HCT116 (cell line): ENCODE measurements around the gene PGGT1B. TPM values are rescaled to one million over a fixed set of nuclear protein-coding genes. Genes with fewer than 3 reads are reported as not detected.

ENCODE experiments used
- ATAC-seq: fragments of 200-7000 bp; cut with Tn5 transposase; 2 replicates; pipeline ENCODE4 v1.9.1; 2020; ENCODE audit warnings: mild to moderate bottlenecking, moderate library complexity
- BruUV-seq: library from RNA; stranded (reverse); fragments of 400-500 nt; replicated peaks from 2 replicates; lab custom pipeline; 2021; lab: Mats Ljungman, UMichigan
- CTCF ChIA-PET: fragments of 300-600 bp; sonication (Branson Sonifier 250); formaldehyde crosslinking; loops from one replicate; lab custom pipeline; 2021; ENCODE audit warnings: antibody characterized with exemption; lab: Charles Lee
- POLR2A ChIA-PET: fragments of 300-600, 350-600 bp; sonication (Branson Sonifier 250); formaldehyde crosslinking; loops from one replicate; lab custom pipeline; 2021; ENCODE audit warnings: antibody characterized with exemption; lab: Charles Lee
- RAD21 ChIA-PET, 2 experiments: fragments of 300-600 bp; sonication (Branson Sonifier 250); formaldehyde crosslinking; loops; one replicate each; lab custom pipeline; 2023; ENCODE audit warnings: low total read pairs in 2 of 2; ENCODE audit not compliant: uncharacterized antibody in 2 of 2, unreplicated experiment in 2 of 2, low non-redundant PET in 1 of 2; lab: Charles Lee
- DNase-seq: peaks from one replicate; pipeline ENCODE4 v3.0.0-alpha.2; 2010; ENCODE audit warnings: low read depth, low spot score
- H2AFZ ChIP-seq: fragments of 200-600 bp; shearing (Covaris generic), sonication (generic); 2 replicates; pipeline ENCODE4 v1.6.1; 2017; ENCODE audit warnings: low read depth, mixed run types, mixed read lengths, antibody characterized with exemption, low read length; ENCODE audit not compliant: poor library complexity, severe bottlenecking
- H3K27ac ChIP-seq: 2 replicates; pipeline ENCODE4 v1.5.1; 2012; ENCODE audit warnings: low read depth, low read length
- H3K27me3 ChIP-seq: fragments of 200-600 bp; sonication (generic); 2 replicates; pipeline ENCODE4 v1.6.1; 2016; ENCODE audit warnings: mixed run types, low read length, mixed read lengths; ENCODE audit not compliant: insufficient read depth
- H3K36me3 ChIP-seq, 2 experiments: fragments of 200-500 bp in 1 of 2; fragments of 200-600 bp in 1 of 2; sonication (Bioruptor generic) in 1 of 2; sonication (generic) in 1 of 2; 2 replicates each; pipeline versions ENCODE4 v1.5.1 to v1.6.1; 2014 to 2016; ENCODE audit warnings: low read length in 2 of 2, inconsistent platforms in 1 of 2, mixed read lengths in 1 of 2, mixed run types in 1 of 2; ENCODE audit not compliant: insufficient read depth in 2 of 2, control insufficient read depth in 1 of 2
- H3K4me1 ChIP-seq, 2 experiments: fragments of 200-600 bp in 1 of 2; sonication (generic) in 1 of 2; 2 replicates each; pipeline versions ENCODE4 v1.5.1 to v1.6.1; 2012 to 2017; ENCODE audit warnings: low read length in 2 of 2, inconsistent platforms in 1 of 2, mild to moderate bottlenecking in 1 of 2, mixed read lengths in 1 of 2, mixed run types in 1 of 2, moderate library complexity in 1 of 2; ENCODE audit not compliant: insufficient read depth in 2 of 2, control insufficient read depth in 1 of 2
- H3K4me2 ChIP-seq: fragments of 200-600 bp; sonication (generic); 2 replicates; pipeline ENCODE4 v1.6.1; 2017; ENCODE audit warnings: mixed run types, low read length, mixed read lengths
- H3K4me3 ChIP-seq, 2 experiments: fragments of 200-600 bp in 1 of 2; sonication (generic) in 1 of 2; replicated peaks in 1 of 2; 2 replicates each; pipeline ENCODE4 v1.5.1; 2011 to 2016; ENCODE audit warnings: low read length in 2 of 2, control low read depth in 1 of 2, low read depth in 1 of 2, mild to moderate bottlenecking in 1 of 2, mixed read lengths in 1 of 2, mixed run types in 1 of 2
- H3K79me2 ChIP-seq: fragments of 200-600 bp; sonication (generic); 2 replicates; pipeline ENCODE4 v1.6.1; 2017; ENCODE audit warnings: mild to moderate bottlenecking, mixed run types, low read length, moderate library complexity, mixed read lengths; ENCODE audit not compliant: insufficient read depth
- H3K9ac ChIP-seq: fragments of 200-600 bp; sonication (generic); 2 replicates; pipeline ENCODE4 v1.6.1; 2016; ENCODE audit warnings: low read length, mixed read lengths
- H3K9me2 ChIP-seq: fragments of 200-600 bp; sonication (generic), shearing (Covaris generic); 2 replicates; pipeline ENCODE4 v1.6.1; 2017; ENCODE audit warnings: mixed run types, mild to moderate bottlenecking, moderate library complexity; ENCODE audit not compliant: insufficient read depth
- H3K9me3 ChIP-seq, 2 experiments: fragments of 200-500 bp in 1 of 2; fragments of 200-600 bp in 1 of 2; sonication (Bioruptor generic) in 1 of 2; sonication (generic) in 1 of 2; 2 replicates each; pipeline ENCODE4 v1.6.1; 2014 to 2017; ENCODE audit warnings: low read length in 2 of 2, mixed read lengths in 2 of 2, inconsistent platforms in 1 of 2, low read depth in 1 of 2, mild to moderate bottlenecking in 1 of 2, mixed run types in 1 of 2, moderate library complexity in 1 of 2; ENCODE audit not compliant: control insufficient read depth in 1 of 2, insufficient read depth in 1 of 2
- H4K20me1 ChIP-seq: fragments of 200-600 bp; sonication (generic), shearing (Covaris generic); 2 replicates; pipeline ENCODE4 v1.6.1; 2017; ENCODE audit warnings: mixed run types, mild to moderate bottlenecking, moderate library complexity; ENCODE audit not compliant: insufficient read depth
- ATF3 ChIP-seq: IDR thresholded peaks from 2 replicates; pipeline ENCODE4 v1.6.1; 2012
- CBX3 ChIP-seq: IDR thresholded peaks from 2 replicates; pipeline ENCODE4 v1.6.1; 2012; ENCODE audit warnings: low read depth
- CEBPB ChIP-seq: IDR thresholded peaks from 2 replicates; pipeline ENCODE4 v1.6.1; 2012; ENCODE audit warnings: low read depth
- CTCF ChIP-seq, 3 experiments: fragments of 200-600 bp in 1 of 3; sonication (generic) in 1 of 3; IDR thresholded peaks in 2 of 3; conservative IDR thresholded peaks in 1 of 3; 2 replicates each; pipeline ENCODE4 v1.5.1; 2012 to 2017; ENCODE audit warnings: low read depth in 2 of 3, low read length in 2 of 3, antibody characterized with exemption in 1 of 3, borderline replicate concordance in 1 of 3, control low read depth in 1 of 3, mild to moderate bottlenecking in 1 of 3, mixed read lengths in 1 of 3, mixed run types in 1 of 3, moderate library complexity in 1 of 3; ENCODE audit not compliant: insufficient read depth in 1 of 3
- EGR1 ChIP-seq: IDR thresholded peaks from 2 replicates; pipeline ENCODE4 v1.6.1; 2012; ENCODE audit warnings: low read depth
- ELF1 ChIP-seq: IDR thresholded peaks from 2 replicates; pipeline ENCODE4 v1.6.1; 2012; ENCODE audit warnings: low read depth, borderline replicate concordance
- EZH2phosphoT487 ChIP-seq: fragments of 200-600 bp; IDR thresholded peaks from 2 replicates; pipeline ENCODE4 v1.6.1; 2018; ENCODE audit warnings: antibody characterized with exemption, borderline replicate concordance
- FOSL1 ChIP-seq: IDR thresholded peaks from 2 replicates; pipeline ENCODE4 v1.6.1; 2012; ENCODE audit warnings: low read depth
- JUND ChIP-seq: IDR thresholded peaks from 2 replicates; pipeline ENCODE4 v1.6.1; 2012
- POLR2AphosphoS5 ChIP-seq: IDR thresholded peaks from 2 replicates; pipeline ENCODE4 v1.6.1; 2011; ENCODE audit warnings: mild to moderate bottlenecking, low read depth, low read length, moderate library complexity
- RAD21 ChIP-seq: IDR thresholded peaks from 2 replicates; pipeline ENCODE4 v1.6.1; 2012; ENCODE audit warnings: low read depth, mild to moderate bottlenecking
- REST ChIP-seq: IDR thresholded peaks from 2 replicates; pipeline ENCODE4 v1.6.1; 2012; ENCODE audit warnings: low read depth
- SP1 ChIP-seq: IDR thresholded peaks from 2 replicates; pipeline ENCODE4 v1.6.1; 2012; ENCODE audit warnings: low read depth
- YY1 ChIP-seq: IDR thresholded peaks from 2 replicates; pipeline ENCODE4 v1.6.1; 2011; ENCODE audit warnings: low read length, low read depth, moderate library complexity, mild to moderate bottlenecking; ENCODE audit not compliant: insufficient replicate concordance; ENCODE audit errors: extremely low read depth
- ZFX ChIP-seq: fragments of 450-650 bp; IDR thresholded peaks from 2 replicates; pipeline ENCODE4 v1.6.1; 2017
- ZNF274 ChIP-seq: fragments of 200-500 bp; sonication (Bioruptor generic); IDR thresholded peaks from 2 replicates; pipeline ENCODE4 v1.6.1; 2014; ENCODE audit warnings: mild to moderate bottlenecking, low read depth, low read length, inconsistent platforms
- intact Hi-C: fragments of 100-400 bp; cut with micrococcal nuclease; formaldehyde crosslinking; loops from 2 replicates; pipeline ENCODE4 v1.10.0; 2022
- total RNA-seq: library from RNA; stranded (reverse); gene quantifications from one replicate; pipeline ENCODE4 v1.2.1, GENCODE V29; 2021; ENCODE audit not compliant: unreplicated experiment

Gene PGGT1B
- total RNA-seq, 1 experiment from 2014 or later: 45.8 TPM

- ATAC-seq: no peak
- H3K4me3 ChIP-seq: no peak overlapping the region
- ChIA-PET CTCF (no interaction called here), POLR2A (no interaction called here), RAD21 (no interaction called here)
- no peaks in the 10 kb centered on the region for H3K27me3 ChIP-seq
- H3K9me2 ChIP-seq: no peaks in the 10 kb centered on the region
- no peak for TF ChIP-seq RAD21
- TF ChIP-seq FOSL1: no peak
- TF ChIP-seq CEBPB: no peak
- TF ChIP-seq ZNF274: no peak
- TF ChIP-seq JUND: no peak
- TF ChIP-seq EGR1: no peak
- no peak for TF ChIP-seq SP1
- TF ChIP-seq ATF3: no peak
- TF ChIP-seq EZH2phosphoT487: no peak
- no TSS peak for BruUV-seq
- peaks cover 2 to 12% of the 10 kb centered on the region in 2 experiments; a peak in 2 of 4 replicates for H3K4me1 ChIP-seq
- H4K20me1 ChIP-seq: no peaks in the 10 kb centered on the region
- H3K9ac ChIP-seq: no peak overlapping the region
- intact Hi-C loops: no loop called here
- no peak overlapping the region for H3K27ac ChIP-seq
- no peak for DNase-seq
- no peak overlapping the region for H3K4me2 ChIP-seq
- H3K9me3 ChIP-seq: no peaks in the 10 kb centered on the region
- H3K36me3 ChIP-seq: 0 out of 4 replicates have a peak, but pooled peaks cover 2 to 3% of the 10 kb centered on the region in 2 experiments
- no peak overlapping the region for H2AFZ ChIP-seq
- H3K79me2 ChIP-seq: no peaks in the 10 kb centered on the region; the same call in 1 of the 2 replicates
Observed at GRCh38 chr5:115267617-115268016, 4.9 kb upstream of the PGGT1B start.

- no peak overlapping the region for H3K9ac ChIP-seq
- no peak overlapping the region for H3K4me2 ChIP-seq
- ATAC-seq: no peak
- H3K4me3 ChIP-seq: no peak overlapping the region
- DNase-seq: no peak
- no peaks in the 10 kb centered on the region for H3K9me3 ChIP-seq
- H3K36me3 ChIP-seq: 0 out of 4 replicates have a peak, but pooled peaks cover 0 to 2% of the 10 kb centered on the region in 2 experiments
- no TSS peak for BruUV-seq
- no peaks in the 10 kb centered on the region for H4K20me1 ChIP-seq
- H3K27me3 ChIP-seq: no peaks in the 10 kb centered on the region
- no peak overlapping the region for H3K27ac ChIP-seq
- POLR2A ChIA-PET: no interaction called here
- no peaks in the 10 kb centered on the region for H3K9me2 ChIP-seq
- H3K4me1 ChIP-seq: peaks cover 7 to 21% of the 10 kb centered on the region in 2 experiments; a peak in 2 of 4 replicates
- intact Hi-C loops: no loop called here
- RAD21 ChIA-PET: no interaction called here
- CTCF ChIA-PET: no interaction called here
- peaks cover 24% of the 10 kb centered on the region for H3K79me2 ChIP-seq
- no peak overlapping the region for H2AFZ ChIP-seq
- TF ChIP-seq ATF3: no peak
- TF ChIP-seq YY1: no peak
- no peak for TF ChIP-seq ELF1
- TF ChIP-seq EGR1: no peak
- no peak for TF ChIP-seq SP1
- TF ChIP-seq POLR2AphosphoS5: no peak
- no peak for TF ChIP-seq JUND
- TF ChIP-seq RAD21: no peak
- no peak for TF ChIP-seq CTCF (IDR thresholded peaks at IDR 0.05 in 2 of 3, conservative IDR thresholded peaks at IDR 0.05 in 1 of 3; ENCODE audit: borderline replicate concordance in 1 of 3, insufficient read depth in 1 of 3, low read depth in 2 of 3, low read length in 2 of 3)
- TF ChIP-seq ZFX: no peak
- TF ChIP-seq CBX3: no peak
- TF ChIP-seq REST: no peak
Observed at GRCh38 chr5:115265220-115265619, 2.5 kb upstream of the PGGT1B start.
